ENCODE data around the gene CAMTA1.
A peak's percentile ranks its signal among the peaks of the same experiment; 100 is the strongest.
"Not testable (repeated sequence)": the region's sequence is repeated elsewhere in the genome, so short reads cannot be mapped to it uniquely, and the experiment has no call there.

CAMTA1 gene

GRCh38 chr1:7313826-7314225, 528.6 kb downstream of the CAMTA1 start:
- DNase-seq (ENCODE audit: low spot score): no peak

- no peak for DNase-seq (ENCODE audit: low spot score)
These were observed 530.1 kb downstream of the CAMTA1 start for GRCh38 chr1:7315316-7315715.

GRCh38 chr1:7315946-7316345, 530.7 kb downstream of the CAMTA1 start:
- DNase-seq (ENCODE audit: low spot score): no peak

GRCh38 chr1:7317888-7318287, 532.6 kb downstream of the CAMTA1 start:
- no peak for DNase-seq (ENCODE audit: low spot score)

GRCh38 chr1:7319196-7319595, 533.9 kb downstream of the CAMTA1 start:
- DNase-seq (ENCODE audit: low spot score): no peak

- DNase-seq (ENCODE audit: low spot score): no peak
These were observed 535.4 kb downstream of the CAMTA1 start for GRCh38 chr1:7320661-7321060.

- no peak for DNase-seq (ENCODE audit: low spot score)
These were observed 537.1 kb downstream of the CAMTA1 start for GRCh38 chr1:7322283-7322785.

GRCh38 chr1:7322912-7323311, 537.7 kb downstream of the CAMTA1 start:
- DNase-seq (ENCODE audit: low spot score): no peak

GRCh38 chr1:7325254-7325653, 540.0 kb downstream of the CAMTA1 start:
- no peak for DNase-seq (ENCODE audit: low spot score)

GRCh38 chr1:7326366-7326765, 541.1 kb downstream of the CAMTA1 start:
- DNase-seq (ENCODE audit: low spot score): no peak

- no peak for DNase-seq (ENCODE audit: low spot score)
These were observed 542.6 kb downstream of the CAMTA1 start for GRCh38 chr1:7327849-7328248.

- DNase-seq (ENCODE audit: low spot score): no peak
These were observed 544.8 kb downstream of the CAMTA1 start for GRCh38 chr1:7329868-7330615.

GRCh38 chr1:7330726-7331125, 545.5 kb downstream of the CAMTA1 start:
- not testable (repeated sequence) for DNase-seq (ENCODE audit: low spot score)

- DNase-seq (ENCODE audit: low spot score): no peak
These were observed 546.8 kb downstream of the CAMTA1 start for GRCh38 chr1:7331926-7332535.

- DNase-seq (ENCODE audit: low spot score): no peak
These were observed 547.8 kb downstream of the CAMTA1 start for GRCh38 chr1:7333094-7333493.

GRCh38 chr1:7333620-7334019, 548.4 kb downstream of the CAMTA1 start:
- DNase-seq (ENCODE audit: low spot score): no peak

GRCh38 chr1:7334475-7335035, 549.3 kb downstream of the CAMTA1 start:
- peak; percentile 18 for DNase-seq (ENCODE audit: low spot score)

- DNase-seq (ENCODE audit: low spot score): no peak
These were observed 550.1 kb downstream of the CAMTA1 start for GRCh38 chr1:7335224-7335879.

- DNase-seq (ENCODE audit: low spot score): no peak
These were observed 553.2 kb downstream of the CAMTA1 start for GRCh38 chr1:7338439-7338838.

GRCh38 chr1:7339014-7339413, 553.8 kb downstream of the CAMTA1 start:
- DNase-seq (ENCODE audit: low spot score): no peak

- DNase-seq (ENCODE audit: low spot score): no peak
These were observed 554.7 kb downstream of the CAMTA1 start for GRCh38 chr1:7339953-7340352.

GRCh38 chr1:7341145-7341905, 556.1 kb downstream of the CAMTA1 start:
- peak; percentile 28 for DNase-seq (ENCODE audit: low spot score)

All from Ammon's horn (tissue), 1 donor.